ENCODE data around the gene ATG7. TPM values are rescaled to one million over a fixed set of nuclear protein-coding genes. Genes with fewer than 3 reads are reported as not detected.

The ATG7 gene, protein sequence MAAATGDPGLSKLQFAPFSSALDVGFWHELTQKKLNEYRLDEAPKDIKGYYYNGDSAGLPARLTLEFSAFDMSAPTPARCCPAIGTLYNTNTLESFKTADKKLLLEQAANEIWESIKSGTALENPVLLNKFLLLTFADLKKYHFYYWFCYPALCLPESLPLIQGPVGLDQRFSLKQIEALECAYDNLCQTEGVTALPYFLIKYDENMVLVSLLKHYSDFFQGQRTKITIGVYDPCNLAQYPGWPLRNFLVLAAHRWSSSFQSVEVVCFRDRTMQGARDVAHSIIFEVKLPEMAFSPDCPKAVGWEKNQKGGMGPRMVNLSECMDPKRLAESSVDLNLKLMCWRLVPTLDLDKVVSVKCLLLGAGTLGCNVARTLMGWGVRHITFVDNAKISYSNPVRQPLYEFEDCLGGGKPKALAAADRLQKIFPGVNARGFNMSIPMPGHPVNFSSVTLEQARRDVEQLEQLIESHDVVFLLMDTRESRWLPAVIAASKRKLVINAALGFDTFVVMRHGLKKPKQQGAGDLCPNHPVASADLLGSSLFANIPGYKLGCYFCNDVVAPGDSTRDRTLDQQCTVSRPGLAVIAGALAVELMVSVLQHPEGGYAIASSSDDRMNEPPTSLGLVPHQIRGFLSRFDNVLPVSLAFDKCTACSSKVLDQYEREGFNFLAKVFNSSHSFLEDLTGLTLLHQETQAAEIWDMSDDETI
- total RNA-seq (2014; rRNA removed; shearing (Covaris generic)) (18.8 and 21.7 TPM in 2 replicates), total RNA-seq (2022) (28.4 and 28.6 TPM in 2 replicates), Bru-seq, nascent RNA (percentile 61 among the genes with signal in this experiment), BruChase-seq, experiment 1, labeled RNA remaining after a 6-hour chase (percentile 62 among the genes with signal in this experiment), BruChase-seq, experiment 2, labeled RNA remaining after a 2-hour chase (percentile 59 among the genes with signal in this experiment)
- long read RNA-seq, full-length matches to known transcripts, result 19 of 42 reads
- long read RNA-seq, partial matches to known transcripts, result 5 of 42 reads
- long read RNA-seq, other reads (novel, unspliced or antisense), result 18 of 42 reads

DNA sequence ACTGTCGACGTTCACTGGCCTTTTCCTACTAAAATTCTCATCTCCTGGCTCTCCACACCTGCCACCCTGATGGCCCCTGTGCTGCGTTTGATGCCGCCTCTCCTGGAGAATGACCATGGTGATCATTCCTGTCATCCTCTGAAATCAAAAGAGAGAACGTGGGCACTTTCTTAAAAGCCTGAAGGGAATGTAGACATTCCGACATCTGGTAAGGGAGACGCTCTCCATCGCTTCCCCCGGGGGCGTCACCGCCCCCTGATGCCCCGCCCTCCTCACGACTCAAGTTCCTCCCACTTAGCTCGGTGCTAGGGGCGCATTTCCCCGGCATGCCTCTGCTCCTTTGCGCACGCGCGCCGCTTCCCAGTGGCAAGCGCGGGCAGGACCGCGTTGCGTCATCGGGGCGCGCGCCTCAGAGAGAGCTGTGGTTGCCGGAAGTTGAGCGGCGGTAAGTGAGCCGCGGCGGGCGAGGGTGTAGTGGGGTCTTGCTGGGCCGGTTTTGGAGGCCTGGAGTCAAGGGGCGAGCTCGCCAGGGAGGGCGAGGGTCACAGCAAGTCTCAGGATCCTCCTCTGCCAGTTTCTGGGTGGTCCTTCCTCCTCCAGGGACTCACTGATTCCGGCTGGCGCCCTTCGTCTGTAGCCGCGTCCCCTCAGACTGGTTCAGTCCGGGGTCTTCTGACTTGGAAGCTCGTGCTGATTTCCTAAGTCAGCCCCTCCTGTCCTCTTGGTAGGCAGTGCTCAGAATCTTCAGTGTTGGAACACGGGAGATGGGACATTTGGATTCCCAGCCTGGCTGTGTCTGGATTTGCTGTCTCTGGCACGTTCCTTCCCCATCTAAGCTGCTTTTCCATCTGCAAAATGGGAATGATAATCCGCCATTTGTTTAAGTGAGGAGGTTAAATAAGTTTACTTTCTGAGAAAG is at the start of gene ATG7:
Gene ATG7, plus strand, starts transcription at position 412 of the 919 bp plus-strand sequence. CDS start 26,299 bp downstream, outside the sequence.
- POLR2A ChIA-PET, result interaction anchor here (0.6 to 1.4 kb wide), 8 partner anchors 15 to 371 kb away, joined by 3 to 6 read pairs (median 4); partner anchors contain the start of gene VGLL4
- Histone ChIP-seq H3K27ac (ENCODE audit: low read depth, low read length, poor library complexity, severe bottlenecking) (peak within 1 kb of the TSS; percentile 51), H4K20me1 (ENCODE audit: insufficient read depth, low read length) (no peaks in the 10 kb centered on the region), H3K4me3 (ENCODE audit: low read depth, low read length, poor library complexity, severe bottlenecking) (peak within 1 kb of the TSS; percentile 94), H3K4me2 (ENCODE audit: low read length) (peak within 1 kb of the TSS; percentile 85), H3K79me2 (ENCODE audit: insufficient read depth, low read depth, low read length) (peaks cover 13% of the 10 kb centered on the region; the same call in 1 of the 2 replicates), H3K36me3 (ENCODE audit: insufficient read depth, low read length) (peaks cover 11% of the 10 kb centered on the region; the same call in 1 of the 2 replicates), H3K9me3 (ENCODE audit: low read length) (peaks cover 4% of the 10 kb centered on the region; the same call in 1 of the 2 replicates), H2AFZ (ENCODE audit: low read length) (peak within 1 kb of the TSS; percentile 91), H3K4me1 (ENCODE audit: insufficient read depth, low read length, poor library complexity, severe bottlenecking) (peaks cover 9% of the 10 kb centered on the region), H3K9me2 (ENCODE audit: insufficient read depth, low read length) (no peaks in the 10 kb centered on the region)
- TSS peak; percentile 91 for BruUV-seq (replicated peaks)
- TF ChIP-seq EZH2phosphoT487 (IDR thresholded peaks at IDR 0.05; ENCODE audit: borderline replicate concordance, low read depth, low read length), result no peak
- TF ChIP-seq, protein P1, sequence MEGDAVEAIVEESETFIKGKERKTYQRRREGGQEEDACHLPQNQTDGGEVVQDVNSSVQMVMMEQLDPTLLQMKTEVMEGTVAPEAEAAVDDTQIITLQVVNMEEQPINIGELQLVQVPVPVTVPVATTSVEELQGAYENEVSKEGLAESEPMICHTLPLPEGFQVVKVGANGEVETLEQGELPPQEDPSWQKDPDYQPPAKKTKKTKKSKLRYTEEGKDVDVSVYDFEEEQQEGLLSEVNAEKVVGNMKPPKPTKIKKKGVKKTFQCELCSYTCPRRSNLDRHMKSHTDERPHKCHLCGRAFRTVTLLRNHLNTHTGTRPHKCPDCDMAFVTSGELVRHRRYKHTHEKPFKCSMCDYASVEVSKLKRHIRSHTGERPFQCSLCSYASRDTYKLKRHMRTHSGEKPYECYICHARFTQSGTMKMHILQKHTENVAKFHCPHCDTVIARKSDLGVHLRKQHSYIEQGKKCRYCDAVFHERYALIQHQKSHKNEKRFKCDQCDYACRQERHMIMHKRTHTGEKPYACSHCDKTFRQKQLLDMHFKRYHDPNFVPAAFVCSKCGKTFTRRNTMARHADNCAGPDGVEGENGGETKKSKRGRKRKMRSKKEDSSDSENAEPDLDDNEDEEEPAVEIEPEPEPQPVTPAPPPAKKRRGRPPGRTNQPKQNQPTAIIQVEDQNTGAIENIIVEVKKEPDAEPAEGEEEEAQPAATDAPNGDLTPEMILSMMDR (conservative IDR thresholded peaks at IDR 0.05; ENCODE audit: low read length), result no peak
- peak; percentile 98 for DNase-seq (ENCODE audit: low spot score)
- intact Hi-C loops (cut with micrococcal nuclease; ENCODE audit: unreplicated experiment), result no loop called here
- CTCF ChIA-PET (ENCODE audit: unreplicated experiment), result no interaction called here

DNA sequence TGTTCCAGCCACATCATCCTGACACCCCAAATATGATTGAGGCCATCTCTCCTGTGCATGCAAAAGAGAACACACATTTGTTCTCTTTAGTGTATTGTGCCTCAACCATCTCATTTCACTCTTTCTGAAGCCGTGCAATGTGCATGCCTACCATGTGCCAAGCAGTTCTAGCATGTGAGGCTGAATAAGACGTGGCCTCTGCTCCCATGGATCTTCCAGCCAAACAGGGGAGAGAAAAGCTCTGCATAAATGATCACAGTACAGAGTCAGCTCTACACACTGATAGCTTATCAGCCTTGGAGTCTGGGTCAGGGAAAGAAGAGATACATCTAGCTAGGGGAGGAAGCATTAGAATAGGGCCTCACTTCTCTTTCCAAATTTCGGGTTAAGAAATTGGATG is 48.2 kb upstream of the ATG7 start:
- no peaks in the 10 kb centered on the region for H3K79me2 ChIP-seq (ENCODE audit: insufficient read depth, low read depth, low read length)
- intact Hi-C loops (cut with micrococcal nuclease; ENCODE audit: unreplicated experiment), result no loop called here
- no peak overlapping the region for H3K4me2 ChIP-seq (ENCODE audit: low read length)
- H2AFZ ChIP-seq (ENCODE audit: low read length), result no peak overlapping the region
- no peaks in the 10 kb centered on the region for H4K20me1 ChIP-seq (ENCODE audit: insufficient read depth, low read length)
- no peaks in the 10 kb centered on the region for H3K9me3 ChIP-seq (ENCODE audit: low read length)
- DNase-seq (ENCODE audit: low spot score), result no peak
- ChIA-PET POLR2A (interaction anchor here (0.7 kb wide), 1 partner anchor 13 kb away, joined by 6 read pairs; no protein-coding TSS in a partner anchor), CTCF (ENCODE audit: unreplicated experiment) (interaction anchor here (0.6 kb wide), 1 partner anchor 655 kb away, joined by 3 read pairs; no protein-coding TSS in a partner anchor)
- H3K36me3 ChIP-seq (ENCODE audit: insufficient read depth, low read length), result no peaks in the 10 kb centered on the region
- TF ChIP-seq, protein P1 (conservative IDR thresholded peaks at IDR 0.05; ENCODE audit: low read length), result no peak
- no peak for TF ChIP-seq EZH2phosphoT487 (IDR thresholded peaks at IDR 0.05; ENCODE audit: borderline replicate concordance, low read depth, low read length)
- H3K4me1 ChIP-seq (ENCODE audit: insufficient read depth, low read length, poor library complexity, severe bottlenecking), result no peaks in the 10 kb centered on the region
- H3K27ac ChIP-seq (ENCODE audit: low read depth, low read length, poor library complexity, severe bottlenecking), result no peak overlapping the region
- no TSS peak for BruUV-seq (replicated peaks)
- no peak overlapping the region for H3K4me3 ChIP-seq (ENCODE audit: low read depth, low read length, poor library complexity, severe bottlenecking)
- H3K9me2 ChIP-seq (ENCODE audit: insufficient read depth, low read length), result no peaks in the 10 kb centered on the region

All from OCI-LY7 (cell line).